ENCODE results near the gene KCNA3. TPM values are rescaled to one million over a fixed set of nuclear protein-coding genes. Genes with fewer than 3 reads are reported as not detected.

KCNA3 gene
- total RNA-seq, 1 donor from 2014 or later, result 0.69 TPM

- H3K4me1 Mint-ChIP-seq, result no peaks in the 10 kb centered on the region
- Histone ChIP-seq H2AFZ (replicated peaks) (no peak overlapping the region), H3K79me2 (ENCODE audit: low read depth) (no peaks in the 10 kb centered on the region), H3F3A (ENCODE audit: low read depth) (no peaks in the 10 kb centered on the region), H3K27me3 (peaks cover 79% of the 10 kb centered on the region), H3K4me1 (no peaks in the 10 kb centered on the region), H3K9me3 (ENCODE audit: low read depth) (no peaks in the 10 kb centered on the region), H3K9ac (no peak overlapping the region), H3K36me3 (no peaks in the 10 kb centered on the region), H3K4me2 (no peak overlapping the region), H3K4me3 (no peak overlapping the region), H4K20me1 (ENCODE audit: low read depth) (no peaks in the 10 kb centered on the region), H3K27ac (no peak overlapping the region)
- peaks cover 2% of the 10 kb centered on the region for H3K9me3 Mint-ChIP-seq
- H3K36me3 Mint-ChIP-seq, result no peaks in the 10 kb centered on the region
- H3K4me3 Mint-ChIP-seq, result no peak overlapping the region
- no peak overlapping the region for H3K27ac Mint-ChIP-seq
- DNase-seq (ENCODE audit: low spot score), result no peak
- TF ChIP-seq EZH2 (IDR thresholded peaks at IDR 0.05) (no peak), EZH2phosphoT487 (IDR thresholded peaks at IDR 0.05) (no peak), CTCF (IDR thresholded peaks at IDR 0.05) (no peak)
- H3K27me3 Mint-ChIP-seq (ENCODE audit: insufficient read depth, low read depth), result peaks cover 10% of the 10 kb centered on the region
Observed at GRCh38 chr1:110682898-110683297, 8.2 kb upstream of the KCNA3 start.

GRCh38 chr1:110680036-110680735 lies 5.4 kb upstream of the KCNA3 start:
- Histone ChIP-seq H3K36me3 (no peaks in the 10 kb centered on the region), H3K4me2 (no peak overlapping the region), H3F3A (ENCODE audit: low read depth) (peaks cover 6% of the 10 kb centered on the region), H3K79me2 (ENCODE audit: low read depth) (no peaks in the 10 kb centered on the region), H2AFZ (replicated peaks) (no peak overlapping the region), H3K4me3 (no peak overlapping the region), H3K9ac (no peak overlapping the region), H3K27me3 (peaks cover 92% of the 10 kb centered on the region), H3K4me1 (no peaks in the 10 kb centered on the region), H3K27ac (no peak overlapping the region), H3K9me3 (ENCODE audit: low read depth) (no peaks in the 10 kb centered on the region), H4K20me1 (ENCODE audit: low read depth) (no peaks in the 10 kb centered on the region)
- peaks cover 2% of the 10 kb centered on the region for H3K9me3 Mint-ChIP-seq
- no peak for TF ChIP-seq EZH2phosphoT487 (IDR thresholded peaks at IDR 0.05)
- no peak for TF ChIP-seq EZH2 (IDR thresholded peaks at IDR 0.05)
- TF ChIP-seq CTCF (IDR thresholded peaks at IDR 0.05), result no peak
- no peaks in the 10 kb centered on the region for H3K36me3 Mint-ChIP-seq
- H3K4me3 Mint-ChIP-seq, result no peak overlapping the region
- no peak overlapping the region for H3K27ac Mint-ChIP-seq
- peaks cover 17% of the 10 kb centered on the region for H3K27me3 Mint-ChIP-seq (ENCODE audit: insufficient read depth, low read depth)
- H3K4me1 Mint-ChIP-seq, result peaks cover 8% of the 10 kb centered on the region
- DNase-seq (ENCODE audit: low spot score), result no peak

GRCh38 chr1:110677526-110677925 lies 2.8 kb upstream of the KCNA3 start:
- no peaks in the 10 kb centered on the region for H4K20me1 ChIP-seq (ENCODE audit: low read depth)
- Mint-ChIP-seq H3K36me3 (peaks cover 2% of the 10 kb centered on the region), H3K27ac (no peak overlapping the region), H3K27me3 (ENCODE audit: insufficient read depth, low read depth) (peaks cover 31% of the 10 kb centered on the region), H3K4me3 (no peak overlapping the region), H3K4me1 (peaks cover 20% of the 10 kb centered on the region), H3K9me3 (peaks cover 14% of the 10 kb centered on the region)
- H3K27ac ChIP-seq, result no peak overlapping the region
- no peaks in the 10 kb centered on the region for H3K79me2 ChIP-seq (ENCODE audit: low read depth)
- H3K9ac ChIP-seq, result no peak overlapping the region
- H3F3A ChIP-seq (ENCODE audit: low read depth), result peaks cover 11% of the 10 kb centered on the region
- H3K4me1 ChIP-seq, result no peaks in the 10 kb centered on the region
- H3K4me2 ChIP-seq, result no peak overlapping the region
- peaks cover 100% of the 10 kb centered on the region for H3K27me3 ChIP-seq
- TF ChIP-seq EZH2phosphoT487 (IDR thresholded peaks at IDR 0.05) (no peak), EZH2 (IDR thresholded peaks at IDR 0.05) (no peak), CTCF (IDR thresholded peaks at IDR 0.05) (no peak)
- no peak overlapping the region for H3K4me3 ChIP-seq
- H3K9me3 ChIP-seq (ENCODE audit: low read depth), result no peaks in the 10 kb centered on the region
- H3K36me3 ChIP-seq, result no peaks in the 10 kb centered on the region
- no peak overlapping the region for H2AFZ ChIP-seq (replicated peaks)
- no peak for DNase-seq (ENCODE audit: low spot score)
